GM21515 (cell line): ENCODE measurements around the gene SERINC5.
"Not testable (repeated sequence)": the region's sequence is repeated elsewhere in the genome, so short reads cannot be mapped to it uniquely, and the experiment has no call there.

Experiments used
- ATAC-seq: cut with Tn5 transposase; IDR thresholded peaks from one replicate; pipeline ENCODE4 v1.9.1; 2021; ENCODE audit not compliant: unreplicated experiment

The SERINC5 gene

GRCh38 chr5:80204808-80205614, 50.8 kb downstream of the SERINC5 start:
- ATAC-seq: no peak

GRCh38 chr5:80201763-80202162, 54.1 kb downstream of the SERINC5 start:
- not testable (repeated sequence) for ATAC-seq

GRCh38 chr5:80198920-80199319, 56.9 kb downstream of the SERINC5 start:
- ATAC-seq: no peak

GRCh38 chr5:80198399-80198798, 57.4 kb downstream of the SERINC5 start:
- ATAC-seq: no peak

- no peak for ATAC-seq
Measured at GRCh38 chr5:80195837-80196400, 59.9 kb downstream of the SERINC5 start.

GRCh38 chr5:80194468-80194867, 61.4 kb downstream of the SERINC5 start:
- ATAC-seq: no peak

GRCh38 chr5:80193401-80193800, 62.4 kb downstream of the SERINC5 start:
- ATAC-seq: no peak

- ATAC-seq: no peak
Measured at GRCh38 chr5:80192507-80193241, 63.2 kb downstream of the SERINC5 start.

- no peak for ATAC-seq
Measured at GRCh38 chr5:80191991-80192398, 63.9 kb downstream of the SERINC5 start.

GRCh38 chr5:80191397-80191796, 64.5 kb downstream of the SERINC5 start:
- no peak for ATAC-seq

- ATAC-seq: no peak
Measured at GRCh38 chr5:80190960-80191359, 64.9 kb downstream of the SERINC5 start.

GRCh38 chr5:80189701-80190100, 66.1 kb downstream of the SERINC5 start:
- no peak for ATAC-seq

- ATAC-seq: no peak
Measured at GRCh38 chr5:80189201-80189600, 66.6 kb downstream of the SERINC5 start.

- no peak for ATAC-seq
Measured at GRCh38 chr5:80187421-80188090, 68.3 kb downstream of the SERINC5 start.

- not testable (repeated sequence) for ATAC-seq
Measured at GRCh38 chr5:80185535-80185934, 70.3 kb downstream of the SERINC5 start.

- no peak for ATAC-seq
Measured at GRCh38 chr5:80185095-80185494, 70.8 kb downstream of the SERINC5 start.

GRCh38 chr5:80184235-80185023, 71.4 kb downstream of the SERINC5 start:
- ATAC-seq: no peak

GRCh38 chr5:80183728-80184234, 72.1 kb downstream of the SERINC5 start:
- not testable (repeated sequence) for ATAC-seq

- no peak for ATAC-seq
Measured at GRCh38 chr5:80182809-80183580, 72.9 kb downstream of the SERINC5 start.
